Fibroblast of lung (primary cell): ENCODE results near the gene DYSF.

ENCODE experiments used
- EZH2 ChIP-seq: IDR thresholded peaks from 2 replicates; pipeline ENCODE4 v1.5.1; 2012; ENCODE audit warnings: low read length, control low read depth, mild to moderate bottlenecking; ENCODE audit errors: missing control alignments
- TF ChIP-seq, protein P1 (sequence below), 2 donors: IDR thresholded peaks in 1 of 2; conservative IDR thresholded peaks in 1 of 2; 1 replicate in 1 of 2; 2 replicates in 1 of 2; pipeline ENCODE4 v1.5.1; 2011 to 2012; ENCODE audit warnings: low read length in 2 of 2, control low read depth in 1 of 2, inconsistent platforms in 1 of 2, low read depth in 1 of 2, mild to moderate bottlenecking in 1 of 2

DNA sequence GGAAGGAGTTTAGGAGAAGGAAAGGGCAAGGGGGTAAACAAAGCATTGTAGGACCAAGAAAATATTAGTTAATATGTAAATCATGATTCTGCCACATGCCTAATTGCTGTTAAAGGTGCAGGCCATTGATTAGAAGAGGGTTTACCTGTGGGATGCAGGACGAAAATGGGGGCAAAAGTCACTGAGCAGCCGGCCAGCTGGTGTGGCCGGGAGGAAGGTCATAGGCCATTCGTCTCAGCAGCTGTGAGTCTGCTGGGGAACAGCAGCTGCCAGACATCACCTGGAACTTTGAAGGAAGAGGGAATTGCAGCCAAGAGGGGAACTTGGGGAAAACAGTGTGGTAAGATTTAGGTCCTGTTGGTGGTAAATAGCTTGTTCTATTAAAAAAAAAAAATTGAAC, 184.4 kb downstream of the DYSF start:
- TF ChIP-seq, protein P1, sequence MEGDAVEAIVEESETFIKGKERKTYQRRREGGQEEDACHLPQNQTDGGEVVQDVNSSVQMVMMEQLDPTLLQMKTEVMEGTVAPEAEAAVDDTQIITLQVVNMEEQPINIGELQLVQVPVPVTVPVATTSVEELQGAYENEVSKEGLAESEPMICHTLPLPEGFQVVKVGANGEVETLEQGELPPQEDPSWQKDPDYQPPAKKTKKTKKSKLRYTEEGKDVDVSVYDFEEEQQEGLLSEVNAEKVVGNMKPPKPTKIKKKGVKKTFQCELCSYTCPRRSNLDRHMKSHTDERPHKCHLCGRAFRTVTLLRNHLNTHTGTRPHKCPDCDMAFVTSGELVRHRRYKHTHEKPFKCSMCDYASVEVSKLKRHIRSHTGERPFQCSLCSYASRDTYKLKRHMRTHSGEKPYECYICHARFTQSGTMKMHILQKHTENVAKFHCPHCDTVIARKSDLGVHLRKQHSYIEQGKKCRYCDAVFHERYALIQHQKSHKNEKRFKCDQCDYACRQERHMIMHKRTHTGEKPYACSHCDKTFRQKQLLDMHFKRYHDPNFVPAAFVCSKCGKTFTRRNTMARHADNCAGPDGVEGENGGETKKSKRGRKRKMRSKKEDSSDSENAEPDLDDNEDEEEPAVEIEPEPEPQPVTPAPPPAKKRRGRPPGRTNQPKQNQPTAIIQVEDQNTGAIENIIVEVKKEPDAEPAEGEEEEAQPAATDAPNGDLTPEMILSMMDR (conservative IDR thresholded peaks at IDR 0.05 in 1 of 2, IDR thresholded peaks at IDR 0.05 in 1 of 2; ENCODE audit: low read depth in 1 of 2, low read length in 2 of 2) = no peak
- TF ChIP-seq EZH2 = no peak
